HCT116 (cell line): ENCODE results near the gene XPC. TPM values are rescaled to one million over a fixed set of nuclear protein-coding genes. Genes with fewer than 3 reads are reported as not detected.

Experiments used
- ATAC-seq: fragments of 200-7000 bp; cut with Tn5 transposase; 2 replicates; pipeline ENCODE4 v1.9.1; 2020; ENCODE audit warnings: mild to moderate bottlenecking, moderate library complexity
- BruUV-seq: library from RNA; stranded (reverse); fragments of 400-500 nt; replicated peaks from 2 replicates; lab custom pipeline; 2021; lab: Mats Ljungman, UMichigan
- CTCF ChIA-PET: fragments of 300-600 bp; sonication (Branson Sonifier 250); formaldehyde crosslinking; loops from one replicate; lab custom pipeline; 2021; ENCODE audit warnings: antibody characterized with exemption; lab: Charles Lee
- POLR2A ChIA-PET: fragments of 300-600, 350-600 bp; sonication (Branson Sonifier 250); formaldehyde crosslinking; loops from one replicate; lab custom pipeline; 2021; ENCODE audit warnings: antibody characterized with exemption; lab: Charles Lee
- RAD21 ChIA-PET, 2 experiments: fragments of 300-600 bp; sonication (Branson Sonifier 250); formaldehyde crosslinking; loops; one replicate each; lab custom pipeline; 2023; ENCODE audit warnings: low total read pairs in 2 of 2; ENCODE audit not compliant: uncharacterized antibody in 2 of 2, unreplicated experiment in 2 of 2, low non-redundant PET in 1 of 2; lab: Charles Lee
- DNase-seq: peaks from one replicate; pipeline ENCODE4 v3.0.0-alpha.2; 2010; ENCODE audit warnings: low read depth, low spot score
- H2AFZ ChIP-seq: fragments of 200-600 bp; shearing (Covaris generic), sonication (generic); 2 replicates; pipeline ENCODE4 v1.6.1; 2017; ENCODE audit warnings: low read depth, mixed run types, mixed read lengths, antibody characterized with exemption, low read length; ENCODE audit not compliant: poor library complexity, severe bottlenecking
- H3K27ac ChIP-seq: 2 replicates; pipeline ENCODE4 v1.5.1; 2012; ENCODE audit warnings: low read depth, low read length
- H3K27me3 ChIP-seq: fragments of 200-600 bp; sonication (generic); 2 replicates; pipeline ENCODE4 v1.6.1; 2016; ENCODE audit warnings: mixed run types, low read length, mixed read lengths; ENCODE audit not compliant: insufficient read depth
- H3K36me3 ChIP-seq, 2 experiments: fragments of 200-500 bp in 1 of 2; fragments of 200-600 bp in 1 of 2; sonication (Bioruptor generic) in 1 of 2; sonication (generic) in 1 of 2; 2 replicates each; pipeline versions ENCODE4 v1.5.1 to v1.6.1; 2014 to 2016; ENCODE audit warnings: low read length in 2 of 2, inconsistent platforms in 1 of 2, mixed read lengths in 1 of 2, mixed run types in 1 of 2; ENCODE audit not compliant: insufficient read depth in 2 of 2, control insufficient read depth in 1 of 2
- H3K4me1 ChIP-seq, 2 experiments: fragments of 200-600 bp in 1 of 2; sonication (generic) in 1 of 2; 2 replicates each; pipeline versions ENCODE4 v1.5.1 to v1.6.1; 2012 to 2017; ENCODE audit warnings: low read length in 2 of 2, inconsistent platforms in 1 of 2, mild to moderate bottlenecking in 1 of 2, mixed read lengths in 1 of 2, mixed run types in 1 of 2, moderate library complexity in 1 of 2; ENCODE audit not compliant: insufficient read depth in 2 of 2, control insufficient read depth in 1 of 2
- H3K4me2 ChIP-seq: fragments of 200-600 bp; sonication (generic); 2 replicates; pipeline ENCODE4 v1.6.1; 2017; ENCODE audit warnings: mixed run types, low read length, mixed read lengths
- H3K4me3 ChIP-seq, 2 experiments: fragments of 200-600 bp in 1 of 2; sonication (generic) in 1 of 2; replicated peaks in 1 of 2; 2 replicates each; pipeline ENCODE4 v1.5.1; 2011 to 2016; ENCODE audit warnings: low read length in 2 of 2, control low read depth in 1 of 2, low read depth in 1 of 2, mild to moderate bottlenecking in 1 of 2, mixed read lengths in 1 of 2, mixed run types in 1 of 2
- H3K79me2 ChIP-seq: fragments of 200-600 bp; sonication (generic); 2 replicates; pipeline ENCODE4 v1.6.1; 2017; ENCODE audit warnings: mild to moderate bottlenecking, mixed run types, low read length, moderate library complexity, mixed read lengths; ENCODE audit not compliant: insufficient read depth
- H3K9ac ChIP-seq: fragments of 200-600 bp; sonication (generic); 2 replicates; pipeline ENCODE4 v1.6.1; 2016; ENCODE audit warnings: low read length, mixed read lengths
- H3K9me2 ChIP-seq: fragments of 200-600 bp; sonication (generic), shearing (Covaris generic); 2 replicates; pipeline ENCODE4 v1.6.1; 2017; ENCODE audit warnings: mixed run types, mild to moderate bottlenecking, moderate library complexity; ENCODE audit not compliant: insufficient read depth
- H3K9me3 ChIP-seq, 2 experiments: fragments of 200-500 bp in 1 of 2; fragments of 200-600 bp in 1 of 2; sonication (Bioruptor generic) in 1 of 2; sonication (generic) in 1 of 2; 2 replicates each; pipeline ENCODE4 v1.6.1; 2014 to 2017; ENCODE audit warnings: low read length in 2 of 2, mixed read lengths in 2 of 2, inconsistent platforms in 1 of 2, low read depth in 1 of 2, mild to moderate bottlenecking in 1 of 2, mixed run types in 1 of 2, moderate library complexity in 1 of 2; ENCODE audit not compliant: control insufficient read depth in 1 of 2, insufficient read depth in 1 of 2
- H4K20me1 ChIP-seq: fragments of 200-600 bp; sonication (generic), shearing (Covaris generic); 2 replicates; pipeline ENCODE4 v1.6.1; 2017; ENCODE audit warnings: mixed run types, mild to moderate bottlenecking, moderate library complexity; ENCODE audit not compliant: insufficient read depth
- CEBPB ChIP-seq: IDR thresholded peaks from 2 replicates; pipeline ENCODE4 v1.6.1; 2012; ENCODE audit warnings: low read depth
- EGR1 ChIP-seq: IDR thresholded peaks from 2 replicates; pipeline ENCODE4 v1.6.1; 2012; ENCODE audit warnings: low read depth
- ELF1 ChIP-seq: IDR thresholded peaks from 2 replicates; pipeline ENCODE4 v1.6.1; 2012; ENCODE audit warnings: low read depth, borderline replicate concordance
- EZH2 ChIP-seq: fragments of 200-600 bp; sonication (generic); IDR thresholded peaks from 2 replicates; pipeline ENCODE4 v1.6.1; 2017; ENCODE audit warnings: antibody characterized with exemption, mixed run types
- RAD21 ChIP-seq: IDR thresholded peaks from 2 replicates; pipeline ENCODE4 v1.6.1; 2012; ENCODE audit warnings: low read depth, mild to moderate bottlenecking
- YY1 ChIP-seq: IDR thresholded peaks from 2 replicates; pipeline ENCODE4 v1.6.1; 2011; ENCODE audit warnings: low read length, low read depth, moderate library complexity, mild to moderate bottlenecking; ENCODE audit not compliant: insufficient replicate concordance; ENCODE audit errors: extremely low read depth
- ZNF274 ChIP-seq: fragments of 200-500 bp; sonication (Bioruptor generic); IDR thresholded peaks from 2 replicates; pipeline ENCODE4 v1.6.1; 2014; ENCODE audit warnings: mild to moderate bottlenecking, low read depth, low read length, inconsistent platforms
- intact Hi-C: fragments of 100-400 bp; cut with micrococcal nuclease; formaldehyde crosslinking; loops from 2 replicates; pipeline ENCODE4 v1.10.0; 2022
- total RNA-seq: library from RNA; stranded (reverse); gene quantifications from one replicate; pipeline ENCODE4 v1.2.1, GENCODE V29; 2021; ENCODE audit not compliant: unreplicated experiment
- TF ChIP-seq, protein P1 (sequence below), 3 experiments: fragments of 200-600 bp in 1 of 3; sonication (generic) in 1 of 3; IDR thresholded peaks in 2 of 3; conservative IDR thresholded peaks in 1 of 3; 2 replicates each; pipeline ENCODE4 v1.5.1; 2012 to 2017; ENCODE audit warnings: low read depth in 2 of 3, low read length in 2 of 3, antibody characterized with exemption in 1 of 3, borderline replicate concordance in 1 of 3, control low read depth in 1 of 3, mild to moderate bottlenecking in 1 of 3, mixed read lengths in 1 of 3, mixed run types in 1 of 3, moderate library complexity in 1 of 3; ENCODE audit not compliant: insufficient read depth in 1 of 3

Gene XPC
- total RNA-seq, 1 experiment from 2014 or later, result 29.5 TPM

DNA sequence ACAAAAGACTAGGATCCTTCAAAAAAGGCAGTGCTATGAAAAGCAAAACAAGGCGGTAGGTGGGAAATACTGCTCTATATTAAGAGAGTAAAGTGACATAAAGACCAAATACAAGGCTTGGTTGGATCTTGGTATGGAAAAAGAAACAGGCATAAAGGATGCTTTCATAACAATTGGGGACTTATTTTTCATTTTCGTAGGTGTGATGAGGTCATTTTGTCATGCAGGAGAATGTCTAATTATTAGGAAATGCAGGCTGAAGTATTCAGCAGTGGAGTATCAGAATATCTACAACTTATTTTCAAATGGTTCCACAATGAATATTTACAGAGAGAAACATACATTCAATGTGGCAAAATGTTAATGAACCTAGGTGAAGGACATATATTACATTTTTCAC is 9.0 kb downstream of the XPC start:
- ATAC-seq (no peak), DNase-seq (no peak)
- Histone ChIP-seq H3K79me2 (peaks cover 15% of the 10 kb centered on the region), H3K9ac (no peak overlapping the region), H3K4me1 (no peaks in the 10 kb centered on the region), H3K4me3 (no peak overlapping the region), H4K20me1 (no peaks in the 10 kb centered on the region), H3K27me3 (no peaks in the 10 kb centered on the region), H3K27ac (no peak overlapping the region), H2AFZ (no peak overlapping the region), H3K4me2 (no peak overlapping the region), H3K36me3 (peaks cover 41 to 57% of the 10 kb centered on the region in 2 experiments), H3K9me3 (no peaks in the 10 kb centered on the region), H3K9me2 (no peaks in the 10 kb centered on the region)
- no TSS peak for BruUV-seq
- POLR2A ChIA-PET, result interaction anchor here (0.7 kb wide), 1 partner anchor 9 kb away, joined by 3 read pairs; the partner anchor contains the start of genes LSM3 and XPC
- CTCF ChIA-PET, result no interaction called here
- TF ChIP-seq ELF1 (no peak), EGR1 (no peak), RAD21 (no peak), ZNF274 (no peak), EZH2 (no peak), YY1 (no peak), CEBPB (no peak)
- TF ChIP-seq, protein P1, sequence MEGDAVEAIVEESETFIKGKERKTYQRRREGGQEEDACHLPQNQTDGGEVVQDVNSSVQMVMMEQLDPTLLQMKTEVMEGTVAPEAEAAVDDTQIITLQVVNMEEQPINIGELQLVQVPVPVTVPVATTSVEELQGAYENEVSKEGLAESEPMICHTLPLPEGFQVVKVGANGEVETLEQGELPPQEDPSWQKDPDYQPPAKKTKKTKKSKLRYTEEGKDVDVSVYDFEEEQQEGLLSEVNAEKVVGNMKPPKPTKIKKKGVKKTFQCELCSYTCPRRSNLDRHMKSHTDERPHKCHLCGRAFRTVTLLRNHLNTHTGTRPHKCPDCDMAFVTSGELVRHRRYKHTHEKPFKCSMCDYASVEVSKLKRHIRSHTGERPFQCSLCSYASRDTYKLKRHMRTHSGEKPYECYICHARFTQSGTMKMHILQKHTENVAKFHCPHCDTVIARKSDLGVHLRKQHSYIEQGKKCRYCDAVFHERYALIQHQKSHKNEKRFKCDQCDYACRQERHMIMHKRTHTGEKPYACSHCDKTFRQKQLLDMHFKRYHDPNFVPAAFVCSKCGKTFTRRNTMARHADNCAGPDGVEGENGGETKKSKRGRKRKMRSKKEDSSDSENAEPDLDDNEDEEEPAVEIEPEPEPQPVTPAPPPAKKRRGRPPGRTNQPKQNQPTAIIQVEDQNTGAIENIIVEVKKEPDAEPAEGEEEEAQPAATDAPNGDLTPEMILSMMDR (IDR thresholded peaks at IDR 0.05 in 2 of 3, conservative IDR thresholded peaks at IDR 0.05 in 1 of 3; ENCODE audit: borderline replicate concordance in 1 of 3, insufficient read depth in 1 of 3, low read depth in 2 of 3, low read length in 2 of 3), result no peak
- intact Hi-C loops, result no loop called here
- RAD21 ChIA-PET, result no interaction called here
